H1 (cell line): Measurements from ENCODE around the gene FLOT1. TPM values are rescaled to one million over a fixed set of nuclear protein-coding genes. Genes with fewer than 3 reads are reported as not detected.

Experiments used
- CTCF ChIA-PET: fragments of 300-600 bp; sonication (Branson Sonifier 250); formaldehyde crosslinking; loops from one replicate; lab custom pipeline; 2021; ENCODE audit not compliant: partially characterized antibody; lab: Charles Lee
- POLR2A ChIA-PET: fragments of 300-600 bp; sonication (Branson Sonifier 250); formaldehyde crosslinking; loops from one replicate; lab custom pipeline; 2021; ENCODE audit warnings: inconsistent platforms; ENCODE audit not compliant: partially characterized antibody; lab: Charles Lee
- DNase-seq, 2 experiments: peaks; one replicate each; pipeline versions ENCODE4 v3.0.0 to v3.0.0-alpha.2; 2010 to 2022; ENCODE audit warnings: low spot score in 2 of 2, low read depth in 1 of 2, mixed read lengths in 1 of 2
- FAIRE-seq: peaks from 2 replicates; lab custom pipeline; 2011; peaks lifted over from hg19 to GRCh38; lab: Jason Lieb, UNC
- H2AFZ ChIP-seq: 2 replicates; pipeline ENCODE4 v1.8.1; 2012; ENCODE audit warnings: low read length, inconsistent platforms
- H2AK5ac ChIP-seq: 2 replicates; pipeline ENCODE4 v1.6.1; 2013; ENCODE audit warnings: low read depth, low read length
- H2BK120ac ChIP-seq: replicated peaks from 2 replicates; pipeline ENCODE3; 2013; ENCODE audit warnings: low read depth, low read length, inconsistent platforms
- H2BK12ac ChIP-seq: 2 replicates; pipeline ENCODE4 v1.6.1; 2013; ENCODE audit warnings: low read depth, low read length
- H2BK15ac ChIP-seq: 2 replicates; pipeline ENCODE4 v1.6.1; 2013; ENCODE audit warnings: low read length
- H2BK20ac ChIP-seq: 2 replicates; pipeline ENCODE4 v1.6.1; 2013; ENCODE audit warnings: low read length
- H2BK5ac ChIP-seq: 2 replicates; pipeline ENCODE4 v1.6.1; 2013; ENCODE audit warnings: low read depth, low read length
- H3K14ac ChIP-seq: 2 replicates; pipeline ENCODE4 v1.6.1; 2013; ENCODE audit warnings: inconsistent platforms; ENCODE audit not compliant: insufficient read length
- H3K18ac ChIP-seq: 2 replicates; pipeline ENCODE4 v1.6.1; 2013; ENCODE audit warnings: low read length; ENCODE audit errors: extremely low read depth
- H3K23ac ChIP-seq: 2 replicates; pipeline ENCODE4 v1.6.1; 2013; ENCODE audit warnings: inconsistent platforms; ENCODE audit not compliant: insufficient read length
- H3K23me2 ChIP-seq: 2 replicates; pipeline ENCODE4 v1.6.1; 2013; ENCODE audit warnings: low read depth, low read length
- H3K27ac ChIP-seq: 2 replicates; pipeline ENCODE4 v1.6.1; 2011; ENCODE audit warnings: low read depth, low read length, inconsistent platforms
- H3K27me3 ChIP-seq, 4 experiments: replicated peaks in 1 of 4; 1 replicate in 1 of 4; 2 replicates in 3 of 4; pipeline versions ENCODE4 v1.6.1 to v1.8.1; 2011 to 2013; ENCODE audit warnings: low read length in 3 of 4, mild to moderate bottlenecking in 3 of 4, inconsistent platforms in 2 of 4, mixed read lengths in 2 of 4, moderate library complexity in 1 of 4; ENCODE audit not compliant: control insufficient read depth in 3 of 4, insufficient read depth in 3 of 4; ENCODE audit errors: extremely low read depth in 1 of 4
- H3K36me3 ChIP-seq, 4 experiments: 2 replicates each; pipeline versions ENCODE4 v1.6.1 to v1.8.1; 2011 to 2013; ENCODE audit warnings: mild to moderate bottlenecking in 4 of 4, low read length in 3 of 4, moderate library complexity in 2 of 4, control low read depth in 1 of 4, inconsistent platforms in 1 of 4; ENCODE audit not compliant: insufficient read depth in 4 of 4, control insufficient read depth in 2 of 4
- H3K4ac ChIP-seq: replicated peaks from 2 replicates; pipeline ENCODE3; 2013; ENCODE audit warnings: low read length, low read depth, mixed read lengths, inconsistent platforms; ENCODE audit not compliant: insufficient read length
- H3K4me1 ChIP-seq, 4 experiments: replicated peaks in 1 of 4; 1 replicate in 1 of 4; 2 replicates in 3 of 4; pipeline versions ENCODE4 v1.6.1 to v1.8.1; 2011 to 2013; ENCODE audit warnings: low read length in 3 of 4, inconsistent platforms in 2 of 4, mixed read lengths in 1 of 4; ENCODE audit not compliant: insufficient read depth in 4 of 4, control insufficient read depth in 3 of 4
- H3K4me2 ChIP-seq, 2 experiments: 2 replicates each; pipeline versions ENCODE4 v1.6.1 to v1.8.1; 2011 to 2013; ENCODE audit warnings: low read depth in 2 of 2, low read length in 2 of 2, control low read depth in 1 of 2, inconsistent platforms in 1 of 2, mild to moderate bottlenecking in 1 of 2; ENCODE audit not compliant: insufficient read depth in 1 of 2
- H3K4me3 ChIP-seq, 4 experiments: fragments of 200-600, 300-600 bp in 1 of 4; sonication (generic), shearing (Covaris generic), sonication (Bioruptor Twin) in 1 of 4; 2 replicates each; pipeline versions ENCODE4 v1.5.1 to v1.8.1; 2011 to 2016; ENCODE audit warnings: low read length in 4 of 4, low read depth in 3 of 4, control low read depth in 2 of 4, inconsistent platforms in 2 of 4, mild to moderate bottlenecking in 2 of 4, mixed read lengths in 1 of 4, moderate library complexity in 1 of 4; ENCODE audit not compliant: insufficient read depth in 2 of 4; ENCODE audit errors: extremely low read depth in 1 of 4
- H3K56ac ChIP-seq: replicated peaks from 2 replicates; pipeline ENCODE3; 2013; ENCODE audit warnings: low read depth, mild to moderate bottlenecking, mixed read lengths, low read length, inconsistent platforms; ENCODE audit not compliant: insufficient read length
- H3K79me1 ChIP-seq: 2 replicates; pipeline ENCODE4 v1.6.1; 2013; ENCODE audit warnings: low read depth, low read length, control low read depth
- H3K79me2 ChIP-seq, 2 experiments: 2 replicates each; pipeline versions ENCODE4 v1.6.1 to v1.8.1; 2012 to 2013; ENCODE audit warnings: low read length in 2 of 2, mild to moderate bottlenecking in 2 of 2, inconsistent platforms in 1 of 2; ENCODE audit not compliant: insufficient read depth in 2 of 2, control insufficient read depth in 1 of 2
- H3K9ac ChIP-seq, 4 experiments: replicated peaks in 1 of 4; 1 replicate in 1 of 4; 2 replicates in 3 of 4; pipeline versions ENCODE4 v1.6.1 to v1.8.1; 2011 to 2013; ENCODE audit warnings: low read depth in 3 of 4, low read length in 3 of 4, control low read depth in 2 of 4, mild to moderate bottlenecking in 2 of 4, moderate library complexity in 2 of 4, inconsistent platforms in 1 of 4; ENCODE audit errors: extremely low read depth in 1 of 4
- H3K9me3 ChIP-seq, 2 experiments: 2 replicates each; pipeline versions ENCODE4 v1.6.1 to v1.8.1; 2012 to 2013; ENCODE audit warnings: mild to moderate bottlenecking in 2 of 2, moderate library complexity in 2 of 2, control low read depth in 1 of 2, inconsistent platforms in 1 of 2, low read depth in 1 of 2, low read length in 1 of 2, mixed read lengths in 1 of 2; ENCODE audit not compliant: insufficient read depth in 2 of 2
- H4K20me1 ChIP-seq, 2 experiments: replicated peaks in 1 of 2; 2 replicates each; pipeline versions ENCODE3 to v1.8.1; 2011 to 2013; ENCODE audit warnings: inconsistent platforms in 2 of 2, low read length in 2 of 2, mild to moderate bottlenecking in 1 of 2; ENCODE audit not compliant: insufficient read depth in 2 of 2, control insufficient read depth in 1 of 2
- H4K5ac ChIP-seq: 2 replicates; pipeline ENCODE4 v1.6.1; 2013; ENCODE audit warnings: low read length, low read depth, mixed read lengths, inconsistent platforms; ENCODE audit not compliant: insufficient read length
- H4K8ac ChIP-seq: 2 replicates; pipeline ENCODE4 v1.8.0; 2013; ENCODE audit warnings: mild to moderate bottlenecking, moderate library complexity, low read length, inconsistent platforms; ENCODE audit not compliant: insufficient read depth; ENCODE audit errors: extremely low read depth
- H4K91ac ChIP-seq: replicated peaks from 2 replicates; pipeline ENCODE3; 2013; ENCODE audit warnings: low read length, mixed read lengths, inconsistent platforms; ENCODE audit not compliant: insufficient read length
- CBX5 ChIP-seq: fragments of 300-800, 300-1000 bp; sonication (generic); IDR thresholded peaks from 2 replicates; pipeline ENCODE4 v1.7.1; 2016; ENCODE audit warnings: antibody characterized with exemption, low read length, low read depth
- CREB1 ChIP-seq: IDR thresholded peaks from 2 replicates; pipeline ENCODE4 v1.6.1; 2012; ENCODE audit warnings: inconsistent platforms
- CTCF ChIP-seq, 3 experiments: IDR thresholded peaks; 1 replicate in 2 of 3; 2 replicates in 1 of 3; pipeline versions ENCODE4 v1.5.1 to v1.6.1; 2011; ENCODE audit warnings: low read length in 3 of 3, mild to moderate bottlenecking in 3 of 3, inconsistent platforms in 2 of 3, low read depth in 1 of 3, moderate library complexity in 1 of 3; ENCODE audit not compliant: insufficient read depth in 1 of 3; ENCODE audit errors: control extremely low read depth in 1 of 3
- EZH2 ChIP-seq: fragments of 200-600 bp; sonication (generic); IDR thresholded peaks from 2 replicates; pipeline ENCODE4 v1.7.1; 2012; ENCODE audit warnings: low read depth, mild to moderate bottlenecking, moderate library complexity, low read length, inconsistent platforms; ENCODE audit not compliant: severe bottlenecking
- FOSL1 ChIP-seq: IDR thresholded peaks from 2 replicates; pipeline ENCODE4 v1.6.1; 2011; ENCODE audit warnings: mild to moderate bottlenecking, low read depth, low read length, moderate library complexity; ENCODE audit not compliant: insufficient read depth
- KDM1A ChIP-seq: fragments of 200-600, 300-600 bp; sonication (generic); IDR thresholded peaks from 2 replicates; pipeline ENCODE4 v1.7.1; 2016; ENCODE audit warnings: mild to moderate bottlenecking, low read length, borderline replicate concordance
- MAX ChIP-seq: IDR thresholded peaks from 2 replicates; pipeline ENCODE4 v1.6.1; 2012; ENCODE audit warnings: inconsistent platforms
- RFX5 ChIP-seq: IDR thresholded peaks from 2 replicates; pipeline ENCODE4 v1.6.1; 2011; ENCODE audit warnings: low read depth, low read length, improper control_type of control experiment, borderline replicate concordance
- RXRA ChIP-seq: IDR thresholded peaks from 2 replicates; pipeline ENCODE4 v1.6.1; 2011; ENCODE audit warnings: low read depth, mild to moderate bottlenecking, low read length, moderate library complexity; ENCODE audit not compliant: insufficient read depth
- TAF7 ChIP-seq: optimal IDR thresholded peaks from 2 replicates; pipeline ENCODE3; 2011; ENCODE audit warnings: low read depth, mild to moderate bottlenecking, inconsistent platforms, low read length, moderate library complexity, borderline replicate concordance
- YY1 ChIP-seq: IDR thresholded peaks from 2 replicates; pipeline ENCODE4 v1.6.1; 2011; ENCODE audit warnings: low read depth, mild to moderate bottlenecking, low read length
- WGBS, 2 experiments: shearing (Covaris generic) in 1 of 2; methylation state at CpG; one replicate each; pipeline versions ENCODE4 v1.1.6 to v1.1.7; 2013 to 2015; ENCODE audit warnings: low lambda C conversion rate in 2 of 2, mixed read lengths in 2 of 2, inconsistent platforms in 1 of 2, low coverage in 1 of 2, missing lambda C conversion rate in 1 of 2; ENCODE audit not compliant: insufficient replicate concordance in 2 of 2, insufficient coverage in 1 of 2, insufficient read length in 1 of 2; ENCODE audit errors: extremely low coverage in 1 of 2, missing lambda C conversion rate in 1 of 2; 5-methylcytosine and 5-hydroxymethylcytosine counted together
- polyA plus RNA-seq, 7 experiments: library from polyadenylated mRNA; depleted of rRNA in 3 of 7; stranded (reverse) in 5 of 7; unstranded in 2 of 7; fragments of >200 nt in 5 of 7; fragments of 200-250 nt in 2 of 7; gene quantifications; 1 replicate in 5 of 7; 2 replicates in 1 of 7; 4 replicates in 1 of 7; pipeline versions ENCODE4 v1.2.1 to v1.2.3, GENCODE V29; 2011 to 2013; ENCODE audit warnings: missing spikeins in 2 of 7, mixed read lengths in 2 of 7
- total RNA-seq: library from RNA; stranded (reverse); fragmentation: NEBNext Ultra II Directional; extraction: Animal tissue kit (Norgen Biotek cat#: 25700); gene quantifications from 2 replicates; pipeline ENCODE4 v1.2.1, GENCODE V29; 2021

The FLOT1 gene
- total and polyA plus RNA-seq, 2 of the 8 experiments (the other 6 are each of a cell fraction or from before 2014, with no cell fraction given): 87.5 to 88.1 TPM

DNA sequence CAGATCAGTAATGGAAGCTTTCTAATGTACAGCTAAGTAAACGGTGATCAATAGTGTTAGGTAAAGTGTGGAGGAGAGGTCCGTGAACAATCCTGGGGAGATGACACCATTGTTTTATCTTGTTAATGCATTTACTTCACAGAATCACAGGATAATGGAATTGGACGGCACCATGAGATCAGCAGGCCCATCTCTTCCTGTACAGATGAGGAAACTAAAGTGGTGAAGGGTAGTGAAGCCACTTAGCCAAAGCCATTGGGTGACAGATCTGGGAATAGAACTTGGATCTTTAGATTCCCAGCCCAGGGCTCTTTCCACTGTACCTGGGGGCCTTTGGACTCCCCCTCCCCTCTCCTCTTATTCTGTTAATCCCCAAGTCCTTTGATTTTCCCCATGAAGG lies 28.1 kb upstream of the FLOT1 start:
- H3K79me2 ChIP-seq: no peaks in the 10 kb centered on the region
- DNase-seq (no peak), FAIRE-seq (no peak)
- no peaks in the 10 kb centered on the region for H3K27me3 ChIP-seq
- no peak overlapping the region for H3K4ac ChIP-seq
- no peaks in the 10 kb centered on the region for H3K9me3 ChIP-seq
- no peak overlapping the region; the same call in 1 of the 2 replicates for H2BK20ac ChIP-seq
- no peak overlapping the region for H3K23ac ChIP-seq
- 0 out of 2 replicates have a peak overlapping the region, but pooled peaks have one; percentile 18 for H2BK12ac ChIP-seq
- H2BK5ac ChIP-seq: no peak overlapping the region
- H4K20me1 ChIP-seq: no peaks in the 10 kb centered on the region
- ChIA-PET POLR2A (interaction anchor here (1.2 to 1.3 kb wide), 2 partner anchors 11 to 57 kb away, joined by 3 to 4 read pairs; no protein-coding TSS in a partner anchor), CTCF (interaction anchor here (0.6 to 1.2 kb wide), 4 partner anchors 11 to 123 kb away, joined by 3 read pairs; no protein-coding TSS in a partner anchor)
- H3K4me2 ChIP-seq: no peak overlapping the region
- H3K36me3 ChIP-seq: no peaks in the 10 kb centered on the region
- 0 out of 2 replicates have a peak overlapping the region, but pooled peaks have one; percentile 61 for H2BK15ac ChIP-seq
- no peak overlapping the region for H4K5ac ChIP-seq
- H2AFZ ChIP-seq: no peak overlapping the region
- no peak overlapping the region for H2BK120ac ChIP-seq
- no peak overlapping the region for H3K18ac ChIP-seq
- H3K56ac ChIP-seq: no peak overlapping the region
- no peaks in the 10 kb centered on the region for H3K23me2 ChIP-seq
- H4K8ac ChIP-seq: no peak overlapping the region
- no peak overlapping the region for H3K4me3 ChIP-seq
- H3K79me1 ChIP-seq: no peaks in the 10 kb centered on the region
- peaks cover 3 to 12% (median 8%) of the 10 kb centered on the region in 4 experiments; a peak in 6 of 7 replicates for H3K4me1 ChIP-seq
- H3K9ac ChIP-seq: no peak overlapping the region
- H4K91ac ChIP-seq: no peak overlapping the region
- TF ChIP-seq YY1: no peak
- no peak for TF ChIP-seq CTCF (IDR thresholded peaks at IDR 0.05; ENCODE audit: control extremely low read depth in 1 of 3, insufficient read depth in 1 of 3, low read depth in 1 of 3, low read length in 3 of 3)
- TF ChIP-seq MAX: no peak
- TF ChIP-seq KDM1A: no peak
- TF ChIP-seq RXRA: no peak
- TF ChIP-seq EZH2: no peak
- TF ChIP-seq CREB1: no peak
- no peak for TF ChIP-seq RFX5
- no peak for TF ChIP-seq TAF7
- no peak for TF ChIP-seq FOSL1
- no peak for TF ChIP-seq CBX5
- H3K27ac ChIP-seq: no peak overlapping the region
- H3K14ac ChIP-seq: no peak overlapping the region
- no peak overlapping the region for H2AK5ac ChIP-seq
- 94% methylated on average over 3 of the region's 3 CpGs; no CpG with 5 or more reads in 1 of the 2 experiments for WGBS, 2 experiments
